Sigmoid colon (tissue), 3 donors: ENCODE measurements around the gene CERS6.

Source experiments
- CTCF ChIP-seq, 4 experiments: fragments of 450-650 bp in 3 of 4; fragments of 200-600 bp in 1 of 4; IDR thresholded peaks; one replicate each; pipeline ENCODE4 v1.5.1; 2016 to 2019; ENCODE audit warnings: antibody characterized with exemption in 4 of 4, mild to moderate bottlenecking in 3 of 4, moderate library complexity in 2 of 4
- POLR2A ChIP-seq, 2 donors: fragments of 450-650 bp; IDR thresholded peaks; one replicate each; pipeline ENCODE4 v1.6.1; 2016; ENCODE audit warnings: antibody characterized with exemption in 2 of 2, mild to moderate bottlenecking in 2 of 2, moderate library complexity in 2 of 2

DNA sequence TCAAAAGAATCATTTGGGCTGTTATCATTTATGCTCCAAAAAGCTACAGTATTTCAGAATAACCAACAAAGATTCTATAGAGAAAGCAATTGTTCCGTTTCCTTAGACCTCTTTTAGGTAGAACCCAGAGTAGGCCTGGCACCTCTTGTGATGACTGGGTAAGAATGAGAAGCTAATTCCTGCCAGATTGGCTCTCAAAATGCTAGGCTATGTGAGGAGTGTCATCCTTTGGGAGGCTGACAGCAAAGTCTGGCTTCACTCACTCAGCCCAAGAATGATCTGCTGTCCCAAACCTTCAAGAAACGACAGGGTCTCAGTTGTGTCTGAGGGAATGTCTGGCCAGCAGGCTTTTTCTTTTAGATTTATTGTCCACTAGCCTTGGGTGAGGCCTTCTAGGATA is 4.5 kb downstream of the CERS6 start:
- TF ChIP-seq CTCF (IDR thresholded peaks at IDR 0.05): no peak
- no peak for TF ChIP-seq POLR2A (IDR thresholded peaks at IDR 0.05)
